GM23248 (cell line): Measurements from ENCODE around the gene SACS.

Experiments used
- EZH2 ChIP-seq: fragments of 200-600 bp; sonication (generic); IDR thresholded peaks from 2 replicates; pipeline ENCODE4 v1.6.1; 2018; ENCODE audit warnings: antibody characterized with exemption, mild to moderate bottlenecking; ENCODE audit not compliant: insufficient read depth, poor library complexity, severe bottlenecking
- EZH2phosphoT487 ChIP-seq: fragments of 200-600 bp; sonication (generic); IDR thresholded peaks from 2 replicates; pipeline ENCODE4 v1.6.1; 2018; ENCODE audit warnings: antibody characterized with exemption, moderate library complexity, mild to moderate bottlenecking, low read depth; ENCODE audit not compliant: insufficient read depth

GRCh38 chr13:23460921-23461320 is 27.4 kb upstream of the SACS start:
- no peak for TF ChIP-seq EZH2
- no peak for TF ChIP-seq EZH2phosphoT487
